ENCODE measurements around the gene KIF5B.
A peak's percentile ranks its signal among the peaks of the same experiment; 100 is the strongest.
"Not testable (repeated sequence)": the region's sequence is repeated elsewhere in the genome, so short reads cannot be mapped to it uniquely, and the experiment has no call there.

KIF5B gene

DNA sequence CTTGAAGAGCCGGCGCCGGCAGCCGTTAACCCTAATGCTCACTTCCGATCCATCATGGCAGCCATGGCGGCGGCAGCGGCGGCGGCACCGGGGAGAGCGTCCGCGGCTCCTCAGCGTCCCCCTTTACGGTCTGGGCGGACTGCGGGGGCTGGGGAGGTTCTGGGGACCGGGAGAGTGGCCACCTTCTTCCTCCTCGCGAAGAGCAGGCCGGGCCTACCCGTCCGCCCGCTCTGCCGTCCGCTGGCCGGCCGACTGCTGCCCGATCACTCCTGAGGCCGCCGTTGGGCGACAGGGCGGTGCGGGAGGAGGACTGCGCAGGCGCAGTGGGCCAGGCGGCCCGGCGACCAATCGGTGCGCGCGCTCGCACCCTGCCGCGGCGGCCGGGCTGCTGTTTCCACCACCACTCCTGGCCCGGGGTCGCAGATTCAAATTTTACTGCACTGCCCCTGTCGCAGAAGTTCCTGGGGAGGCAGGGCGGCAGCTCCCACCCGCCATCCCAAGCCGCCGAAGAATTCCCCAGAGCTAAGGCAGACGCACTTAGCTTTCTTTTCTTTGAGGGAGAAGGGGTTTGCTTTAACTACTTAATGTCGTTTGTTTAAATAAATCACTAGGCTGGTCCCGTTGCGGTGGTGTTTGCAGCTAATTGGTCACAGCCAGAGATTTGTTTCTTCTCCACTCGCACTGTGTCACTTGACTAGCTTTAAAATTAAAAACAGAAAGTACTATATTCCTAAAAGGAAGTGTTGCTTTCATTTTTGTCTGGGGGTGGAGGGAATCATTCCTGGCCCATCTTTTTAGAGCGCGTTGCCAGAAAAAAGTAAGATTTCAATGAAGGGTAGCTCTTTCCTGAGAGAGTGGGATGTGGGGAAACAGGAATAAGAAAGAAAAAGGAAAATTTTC, at the start of gene KIF5B:
TSS of gene KIF5B (minus strand) at position 290 of the 900 bp plus-strand sequence. CDS start 452 bp downstream, outside the sequence.
- peak; percentile 80 for DNase-seq
- Histone ChIP-seq H3K27me3 (ENCODE audit: insufficient read depth, low read depth, severe bottlenecking) (no peaks in the 10 kb centered on the region), H3K36me3 (peaks cover 4% of the 10 kb centered on the region; the same call in 1 of the 2 replicates), H3K4me3 (ENCODE audit: low read depth, low read length) (peak within 1 kb of the TSS; percentile 92), H3K9me3 (ENCODE audit: severe bottlenecking) (no peaks in the 10 kb centered on the region), H3K27ac (peak within 1 kb of the TSS; percentile 96)
- TF ChIP-seq, protein P1, sequence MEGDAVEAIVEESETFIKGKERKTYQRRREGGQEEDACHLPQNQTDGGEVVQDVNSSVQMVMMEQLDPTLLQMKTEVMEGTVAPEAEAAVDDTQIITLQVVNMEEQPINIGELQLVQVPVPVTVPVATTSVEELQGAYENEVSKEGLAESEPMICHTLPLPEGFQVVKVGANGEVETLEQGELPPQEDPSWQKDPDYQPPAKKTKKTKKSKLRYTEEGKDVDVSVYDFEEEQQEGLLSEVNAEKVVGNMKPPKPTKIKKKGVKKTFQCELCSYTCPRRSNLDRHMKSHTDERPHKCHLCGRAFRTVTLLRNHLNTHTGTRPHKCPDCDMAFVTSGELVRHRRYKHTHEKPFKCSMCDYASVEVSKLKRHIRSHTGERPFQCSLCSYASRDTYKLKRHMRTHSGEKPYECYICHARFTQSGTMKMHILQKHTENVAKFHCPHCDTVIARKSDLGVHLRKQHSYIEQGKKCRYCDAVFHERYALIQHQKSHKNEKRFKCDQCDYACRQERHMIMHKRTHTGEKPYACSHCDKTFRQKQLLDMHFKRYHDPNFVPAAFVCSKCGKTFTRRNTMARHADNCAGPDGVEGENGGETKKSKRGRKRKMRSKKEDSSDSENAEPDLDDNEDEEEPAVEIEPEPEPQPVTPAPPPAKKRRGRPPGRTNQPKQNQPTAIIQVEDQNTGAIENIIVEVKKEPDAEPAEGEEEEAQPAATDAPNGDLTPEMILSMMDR (IDR thresholded peaks at IDR 0.05; ENCODE audit: low read depth, low read length), result no peak

DNA sequence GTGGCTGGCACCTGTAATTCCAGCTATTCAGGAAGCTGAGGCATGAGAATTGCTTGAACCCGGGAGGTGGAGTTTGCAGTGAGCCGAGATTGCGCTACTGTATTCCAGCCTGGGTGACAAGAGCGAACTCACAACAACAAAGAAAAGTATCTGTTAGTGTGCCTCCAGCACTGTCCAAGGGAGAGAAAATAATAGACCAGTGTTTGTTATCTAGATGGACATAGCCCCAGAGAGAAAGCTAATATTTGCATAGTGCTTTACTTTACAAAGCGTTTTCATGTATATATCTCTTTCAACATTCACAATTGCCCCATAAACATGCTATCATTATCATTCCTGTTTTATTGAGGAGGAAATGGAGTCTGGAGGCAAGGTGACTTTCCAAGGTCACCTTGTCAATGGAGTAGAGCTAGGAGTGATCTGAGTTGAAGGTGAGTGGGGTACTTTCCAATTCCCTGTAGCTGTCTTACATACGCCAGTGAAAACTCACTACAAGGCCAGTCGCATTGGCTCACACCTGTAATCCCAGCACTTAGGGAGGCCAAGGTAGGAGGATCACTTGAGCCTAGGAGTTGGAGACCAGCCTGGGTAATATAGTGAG, 49.7 kb upstream of the KIF5B start:
- Histone ChIP-seq H3K36me3 (no peaks in the 10 kb centered on the region), H3K4me3 (ENCODE audit: low read depth, low read length) (no peak overlapping the region), H3K27me3 (ENCODE audit: insufficient read depth, low read depth, severe bottlenecking) (no peaks in the 10 kb centered on the region), H3K27ac (no peak overlapping the region), H3K9me3 (ENCODE audit: severe bottlenecking) (no peaks in the 10 kb centered on the region)
- TF ChIP-seq, protein P1 (IDR thresholded peaks at IDR 0.05; ENCODE audit: low read depth, low read length), result no peak
- DNase-seq, result no peak

DNA sequence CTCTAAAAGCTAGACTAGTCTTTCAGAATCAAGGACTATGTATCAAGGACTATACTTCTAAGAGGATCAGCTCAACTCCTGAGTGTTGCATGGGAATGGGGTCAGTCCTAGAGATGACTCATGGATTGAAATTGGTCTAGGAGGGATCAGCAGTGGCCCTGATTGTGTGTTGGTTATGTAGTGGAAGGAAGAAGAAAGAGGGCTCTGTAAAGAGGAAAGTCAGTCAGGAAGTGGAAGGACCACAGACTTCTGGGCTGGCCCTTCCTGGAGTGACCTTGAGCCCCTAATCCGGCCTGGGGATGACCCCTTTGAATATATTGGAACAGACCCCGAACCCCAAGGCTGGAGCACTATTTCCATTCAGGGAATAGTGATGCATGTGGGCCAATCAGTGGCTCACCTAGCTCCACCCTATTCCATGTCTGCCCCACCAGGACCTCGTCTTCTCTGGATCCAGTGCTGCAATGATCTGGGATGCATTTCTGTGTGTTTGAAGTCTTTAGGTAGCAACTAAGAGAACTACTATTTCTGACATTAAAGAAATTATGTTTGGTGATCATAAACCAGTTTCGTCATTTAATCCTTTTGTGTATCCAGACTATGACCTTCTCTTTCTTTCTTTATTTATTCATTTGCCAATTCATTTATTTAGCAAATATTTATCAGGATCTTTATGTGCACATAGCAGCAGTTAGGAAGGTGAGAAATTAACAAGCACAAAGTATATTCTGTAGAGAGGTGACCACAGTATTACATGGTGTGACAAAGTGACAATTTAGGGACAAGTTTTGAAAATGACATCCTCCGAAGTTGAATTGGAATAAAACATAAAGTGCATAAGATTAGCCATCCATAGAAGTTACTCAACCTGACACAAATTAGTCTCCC, 48.6 kb upstream of the KIF5B start:
- TF ChIP-seq, protein P1 (IDR thresholded peaks at IDR 0.05; ENCODE audit: low read depth, low read length), result no peak
- DNase-seq, result peak; percentile 9
- no peak overlapping the region for H3K4me3 ChIP-seq (ENCODE audit: low read depth, low read length)
- no peaks in the 10 kb centered on the region for H3K27me3 ChIP-seq (ENCODE audit: insufficient read depth, low read depth, severe bottlenecking)
- no peaks in the 10 kb centered on the region for H3K36me3 ChIP-seq
- no peaks in the 10 kb centered on the region for H3K9me3 ChIP-seq (ENCODE audit: severe bottlenecking)
- H3K27ac ChIP-seq, result no peak overlapping the region

DNA sequence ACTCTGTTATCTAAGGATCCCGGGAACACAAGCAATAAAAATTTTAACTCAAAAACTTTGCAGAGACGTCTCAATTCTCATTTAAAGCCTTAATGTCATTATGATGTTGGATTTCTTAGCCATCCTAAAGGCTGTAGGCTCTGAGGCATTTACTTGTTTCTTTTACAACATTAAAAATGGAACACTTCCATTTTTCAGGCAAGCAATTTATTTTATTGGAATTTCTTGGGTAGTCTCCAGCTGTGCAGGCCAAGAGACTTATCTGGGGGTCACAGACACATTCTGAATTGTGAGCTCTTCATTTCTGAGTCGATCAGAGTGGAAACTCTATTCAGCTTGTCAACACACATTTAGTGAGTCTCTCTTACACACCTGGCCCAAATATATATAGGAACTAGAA, 48.0 kb upstream of the KIF5B start:
- Histone ChIP-seq H3K27ac (no peak overlapping the region), H3K36me3 (no peaks in the 10 kb centered on the region)
- TF ChIP-seq, protein P1 (IDR thresholded peaks at IDR 0.05; ENCODE audit: low read depth, low read length), result no peak

DNA sequence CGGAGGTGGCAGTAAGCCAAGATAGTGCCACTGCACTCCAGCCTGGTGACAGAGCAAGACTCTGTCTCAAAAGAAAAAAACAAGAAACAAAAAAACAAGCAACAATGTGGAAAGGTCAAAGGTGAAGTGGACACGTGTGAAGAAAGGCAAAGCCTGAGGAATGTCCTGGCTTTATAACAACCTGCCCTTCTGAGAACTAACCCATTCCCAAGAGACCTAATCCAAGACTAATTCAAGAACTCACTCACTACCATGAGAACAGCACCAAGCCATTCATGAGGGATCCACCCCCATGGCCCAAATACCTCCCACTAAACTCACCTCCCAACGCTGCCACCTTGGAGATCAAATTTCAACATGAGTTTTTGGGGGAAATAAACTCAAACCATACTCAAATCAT, 47.5 kb upstream of the KIF5B start:
- Histone ChIP-seq H3K9me3 (ENCODE audit: severe bottlenecking) (no peaks in the 10 kb centered on the region), H3K27ac (no peak overlapping the region), H3K4me3 (ENCODE audit: low read depth, low read length) (no peak overlapping the region), H3K36me3 (no peaks in the 10 kb centered on the region), H3K27me3 (ENCODE audit: insufficient read depth, low read depth, severe bottlenecking) (no peaks in the 10 kb centered on the region)
- TF ChIP-seq, protein P1 (IDR thresholded peaks at IDR 0.05; ENCODE audit: low read depth, low read length), result no peak
- DNase-seq, result no peak

More for the DNA sequence above, 48.0 kb upstream of the KIF5B start:
- DNase-seq, result no peak
- Histone ChIP-seq H3K4me3 (ENCODE audit: low read depth, low read length) (no peak overlapping the region), H3K27me3 (ENCODE audit: insufficient read depth, low read depth, severe bottlenecking) (no peaks in the 10 kb centered on the region), H3K9me3 (ENCODE audit: severe bottlenecking) (no peaks in the 10 kb centered on the region)

DNA sequence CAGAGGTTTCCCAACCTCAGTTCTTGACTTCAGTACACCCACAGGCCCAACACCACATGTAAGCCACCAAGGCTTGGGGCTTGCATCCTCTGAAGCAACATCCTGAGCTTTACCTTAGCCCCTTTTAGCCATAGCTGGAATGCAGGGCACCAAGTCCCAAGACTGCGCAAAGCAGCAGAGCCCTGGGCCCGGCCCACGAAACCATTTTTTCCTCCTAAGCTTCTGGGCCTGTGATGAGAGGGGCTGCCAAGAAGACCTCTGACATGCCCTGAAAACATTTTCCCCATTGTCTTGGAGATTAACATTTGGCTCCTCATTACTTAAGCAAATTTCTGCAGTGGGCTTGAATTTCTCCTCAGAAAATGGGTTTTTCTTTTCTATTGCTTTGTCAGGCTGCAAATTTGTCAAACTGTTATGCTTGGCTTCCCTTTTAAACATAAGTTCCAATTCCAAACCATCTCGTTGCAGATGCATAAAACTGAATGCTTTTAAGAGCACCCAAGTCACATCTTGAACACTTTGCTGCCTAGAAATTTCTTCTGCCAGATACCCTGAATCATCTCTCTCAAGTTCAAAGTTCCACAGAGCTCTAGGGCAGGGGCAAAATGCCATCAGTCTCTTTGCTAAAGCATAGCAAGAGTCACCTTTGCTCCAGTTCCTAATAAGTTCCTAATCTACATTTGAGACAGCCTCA, 42.5 kb upstream of the KIF5B start:
- not testable (repeated sequence) for H3K36me3 ChIP-seq; H3K4me3 ChIP-seq (ENCODE audit: low read depth, low read length); H3K27me3 ChIP-seq (ENCODE audit: insufficient read depth, low read depth, severe bottlenecking); DNase-seq; H3K9me3 ChIP-seq (ENCODE audit: severe bottlenecking); H3K27ac ChIP-seq

Measured in WERI-Rb-1 (cell line).